Mesodermal cell (in vitro differentiated cells): ENCODE results near the gene ADM. TPM values are rescaled to one million over a fixed set of nuclear protein-coding genes. Genes with fewer than 3 reads are reported as not detected.
"Not testable (repeated sequence)": the region's sequence is repeated elsewhere in the genome, so short reads cannot be mapped to it uniquely, and the experiment has no call there.

Experiments
- H3K27ac ChIP-seq: 2 replicates; pipeline ENCODE4 v1.7.0; 2013; ENCODE audit warnings: mild to moderate bottlenecking, low read depth, low read length, moderate library complexity; ENCODE audit not compliant: severe bottlenecking
- H3K36me3 ChIP-seq: 2 replicates; pipeline ENCODE4 v1.7.1; 2013; ENCODE audit warnings: mild to moderate bottlenecking, low read length, moderate library complexity; ENCODE audit not compliant: control insufficient read depth, insufficient read depth
- H3K4me1 ChIP-seq: one replicate; pipeline ENCODE4 v1.7.1; 2013; ENCODE audit warnings: mild to moderate bottlenecking, low read length; ENCODE audit not compliant: insufficient read depth, control insufficient read depth, poor library complexity, severe bottlenecking
- H3K4me3 ChIP-seq: 2 replicates; pipeline ENCODE4 v1.7.0; 2013; ENCODE audit warnings: low read length, control low read depth, mild to moderate bottlenecking; ENCODE audit not compliant: insufficient read depth, poor library complexity, severe bottlenecking; ENCODE audit errors: extremely low read depth
- H3K9me3 ChIP-seq: 2 replicates; pipeline ENCODE4 v1.7.1; 2013; ENCODE audit warnings: mild to moderate bottlenecking, low read length, moderate library complexity; ENCODE audit not compliant: control insufficient read depth
- WGBS, 2 experiments: methylation state at CpG; one replicate each; pipeline ENCODE4 v1.1.5; 2013; ENCODE audit warnings: missing lambda C conversion rate in 2 of 2; ENCODE audit not compliant: insufficient coverage in 2 of 2; 5-methylcytosine and 5-hydroxymethylcytosine counted together
- polyA plus RNA-seq, 2 experiments: library from polyadenylated mRNA; stranded (reverse); fragments of 50-300 nt; gene quantifications; one replicate each; pipeline ENCODE4 v1.2.3, GENCODE V29; 2013

The ADM gene
- 7.7 TPM for polyA plus RNA-seq (2013, experiment 1 of 2)
- polyA plus RNA-seq (2013, experiment 2 of 2) = 7.3 TPM

- Histone ChIP-seq H3K4me3 (peak within 1 kb of the TSS; percentile 54), H3K4me1 (peaks cover 13% of the 10 kb centered on the region), H3K27ac (peak within 1 kb of the TSS; percentile 36), H3K36me3 (no peaks in the 10 kb centered on the region), H3K9me3 (no peaks in the 10 kb centered on the region)
- 0% methylated on average over 27 to 39 of the region's 48 CpGs for WGBS, 2 experiments
Observed at GRCh38 chr11:10304495-10305261, at the start of gene ADM. Gene ADM (plus strand): TSS chr11:10305073. CDS start chr11:10305701, 628 bp downstream.

GRCh38 chr11:10255388-10256125 is 49.3 kb upstream of the ADM start:
- WGBS, 2 experiments = 90% methylated on average over 2 of the region's 3 CpGs; no CpG with 5 or more reads in 1 of the 2 experiments
- H3K4me1 ChIP-seq = peaks cover 4% of the 10 kb centered on the region
- no peak overlapping the region for H3K27ac ChIP-seq
- H3K9me3 ChIP-seq = no peaks in the 10 kb centered on the region
- H3K36me3 ChIP-seq = no peaks in the 10 kb centered on the region
- H3K4me3 ChIP-seq = no peak overlapping the region

- Histone ChIP-seq H3K9me3 (no peaks in the 10 kb centered on the region), H3K4me1 (peaks cover 4% of the 10 kb centered on the region)
- WGBS, 2 experiments = 73 to 100% methylated on average over 1 to 4 of the region's 4 CpGs
Observed at GRCh38 chr11:10257478-10257877, 47.4 kb upstream of the ADM start.

GRCh38 chr11:10261821-10262220 is 43.1 kb upstream of the ADM start:
- H3K27ac ChIP-seq = no peak overlapping the region
- peaks cover 8% of the 10 kb centered on the region for H3K4me1 ChIP-seq
- H3K4me3 ChIP-seq = no peak overlapping the region
- no peaks in the 10 kb centered on the region for H3K9me3 ChIP-seq
- H3K36me3 ChIP-seq = peaks cover 2% of the 10 kb centered on the region

More at GRCh38 chr11:10257478-10257877, 47.4 kb upstream of the ADM start:
- H3K36me3 ChIP-seq = no peaks in the 10 kb centered on the region
- no peak overlapping the region for H3K27ac ChIP-seq
- H3K4me3 ChIP-seq = no peak overlapping the region

- no peak overlapping the region for H3K27ac ChIP-seq
- H3K9me3 ChIP-seq = no peaks in the 10 kb centered on the region
- peaks cover 2% of the 10 kb centered on the region for H3K36me3 ChIP-seq
- peaks cover 20% of the 10 kb centered on the region for H3K4me1 ChIP-seq
- H3K4me3 ChIP-seq = no peak overlapping the region
Observed at GRCh38 chr11:10263929-10264328, 40.9 kb upstream of the ADM start.

GRCh38 chr11:10264716-10265115 is 40.2 kb upstream of the ADM start:
- peaks cover 28% of the 10 kb centered on the region for H3K4me1 ChIP-seq
- WGBS, 2 experiments = no CpG with 5 or more reads among the region's 3 CpGs
- not testable (repeated sequence) for H3K9me3 ChIP-seq, H3K36me3 ChIP-seq, H3K4me3 ChIP-seq, H3K27ac ChIP-seq

- peaks cover 28% of the 10 kb centered on the region for H3K4me1 ChIP-seq
- peaks cover 2% of the 10 kb centered on the region for H3K36me3 ChIP-seq
- H3K27ac ChIP-seq = no peak overlapping the region
- 85 to 93% methylated on average over 2 to 3 of the region's 3 CpGs for WGBS, 2 experiments
- H3K9me3 ChIP-seq = no peaks in the 10 kb centered on the region
- no peak overlapping the region for H3K4me3 ChIP-seq
Observed at GRCh38 chr11:10265936-10266335, 38.9 kb upstream of the ADM start.

GRCh38 chr11:10267821-10268220 is 37.1 kb upstream of the ADM start:
- H3K9me3 ChIP-seq = no peaks in the 10 kb centered on the region
- WGBS, 2 experiments = no CpG with 5 or more reads among the region's 3 CpGs
- peaks cover 2% of the 10 kb centered on the region for H3K36me3 ChIP-seq
- H3K27ac ChIP-seq = no peak overlapping the region
- no peak overlapping the region for H3K4me3 ChIP-seq
- peaks cover 28% of the 10 kb centered on the region for H3K4me1 ChIP-seq

GRCh38 chr11:10268746-10269488 is 36.0 kb upstream of the ADM start:
- Histone ChIP-seq H3K9me3 (no peaks in the 10 kb centered on the region), H3K4me3 (no peak overlapping the region), H3K27ac (no peak overlapping the region), H3K36me3 (peaks cover 2% of the 10 kb centered on the region), H3K4me1 (peaks cover 27% of the 10 kb centered on the region)
- WGBS, 2 experiments = 51% methylated on average over 3 of the region's 5 CpGs; no CpG with 5 or more reads in 1 of the 2 experiments

- Histone ChIP-seq H3K27ac (no peak overlapping the region), H3K4me3 (no peak overlapping the region), H3K4me1 (peaks cover 24% of the 10 kb centered on the region), H3K9me3 (no peaks in the 10 kb centered on the region), H3K36me3 (no peaks in the 10 kb centered on the region)
- WGBS, 2 experiments = 92 to 100% methylated on average over 1 to 3 of the region's 11 CpGs
Observed at GRCh38 chr11:10272132-10272531, 32.7 kb upstream of the ADM start.
